Stimulated activated CD8-positive, alpha-beta memory T cell treated with anti-CD3 and anti-CD28 coated beads, Interleukin-2, amount 100 ng/mL, for 1 hour (primary cell): ENCODE results near the gene WWTR1.

ENCODE experiments used
- DNase-seq, 2 donors: peaks; one replicate each; pipeline ENCODE4 v3.0.0-alpha.2; 2020; ENCODE audit warnings: low read depth in 2 of 2

WWTR1 gene

DNA sequence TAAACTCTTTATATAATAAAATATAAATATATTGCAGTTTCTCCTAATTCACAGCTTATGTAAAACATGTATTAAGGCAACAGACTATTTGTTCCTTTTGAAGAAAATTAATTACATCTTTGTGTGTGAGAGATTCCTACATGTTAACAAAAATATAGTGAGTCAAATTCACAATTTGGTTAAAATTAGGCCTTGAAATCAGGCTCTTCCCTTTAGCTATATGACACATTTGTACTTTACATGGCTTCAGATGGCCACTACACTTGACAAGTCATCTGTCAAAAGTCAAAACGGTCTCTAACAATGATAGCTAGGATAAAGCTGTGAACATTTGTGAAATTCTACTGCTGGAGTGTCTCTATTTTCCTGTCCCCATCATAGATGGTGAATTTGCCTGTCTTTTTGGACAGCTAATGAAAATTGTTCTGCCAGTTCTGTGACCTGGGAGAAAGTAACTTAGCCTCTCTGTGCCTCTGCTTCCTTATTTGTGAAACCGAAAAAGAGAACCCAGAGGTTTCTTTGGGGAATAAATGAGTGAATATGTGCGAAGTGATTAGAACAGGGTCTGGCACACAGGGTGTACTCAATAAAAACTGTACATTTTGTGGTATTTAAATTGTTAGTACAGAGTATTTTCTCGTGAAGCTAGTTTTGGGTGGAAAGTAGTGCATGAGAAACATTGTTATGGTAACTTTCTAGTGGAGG is 159.7 kb downstream of the WWTR1 start:
- DNase-seq = no peak

- no peak for DNase-seq
Observed at GRCh38 chr3:149496891-149497290, 160.9 kb downstream of the WWTR1 start.

- DNase-seq = no peak
Observed at GRCh38 chr3:149495581-149496125, 162.2 kb downstream of the WWTR1 start.

DNA sequence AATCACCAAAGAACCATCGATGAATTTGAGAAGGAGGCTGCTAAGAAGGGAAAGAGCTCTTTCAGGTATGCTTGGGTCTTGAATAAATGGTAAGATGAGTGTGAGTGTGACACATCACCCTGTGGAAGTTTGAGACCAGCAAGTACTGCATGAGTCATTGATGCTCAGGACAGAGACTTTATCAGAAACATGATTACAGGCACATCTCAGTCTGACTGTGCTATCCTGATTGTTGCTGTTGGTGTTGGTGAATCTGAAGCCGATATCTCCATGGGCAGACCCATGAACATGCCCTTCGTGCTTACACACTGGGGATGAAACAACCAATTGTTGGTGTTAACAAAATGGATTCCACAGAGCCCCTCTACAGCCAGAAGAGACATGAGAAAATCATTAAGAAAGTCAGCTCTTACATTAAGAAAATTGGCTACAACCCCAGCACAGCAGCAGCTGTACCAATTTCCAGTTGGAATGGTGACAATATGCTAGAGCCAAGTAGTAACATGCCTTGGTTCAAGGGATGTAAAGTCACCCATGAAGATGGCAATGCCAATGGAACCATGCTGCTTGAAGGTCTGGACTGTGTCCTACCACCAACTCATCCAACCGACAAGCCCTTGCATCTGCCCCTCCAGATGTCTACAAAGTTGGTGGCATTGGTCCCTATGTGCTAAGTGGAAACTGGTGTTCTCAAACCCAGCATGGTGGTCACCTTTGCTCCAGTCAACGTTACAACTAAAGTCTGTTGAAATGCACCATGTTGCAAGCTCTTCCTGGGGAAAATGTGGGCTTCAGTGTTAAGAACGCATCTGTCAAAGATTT is 162.9 kb downstream of the WWTR1 start:
- no peak for DNase-seq

- DNase-seq = no peak
Observed at GRCh38 chr3:149494022-149494758, 163.6 kb downstream of the WWTR1 start.

DNA sequence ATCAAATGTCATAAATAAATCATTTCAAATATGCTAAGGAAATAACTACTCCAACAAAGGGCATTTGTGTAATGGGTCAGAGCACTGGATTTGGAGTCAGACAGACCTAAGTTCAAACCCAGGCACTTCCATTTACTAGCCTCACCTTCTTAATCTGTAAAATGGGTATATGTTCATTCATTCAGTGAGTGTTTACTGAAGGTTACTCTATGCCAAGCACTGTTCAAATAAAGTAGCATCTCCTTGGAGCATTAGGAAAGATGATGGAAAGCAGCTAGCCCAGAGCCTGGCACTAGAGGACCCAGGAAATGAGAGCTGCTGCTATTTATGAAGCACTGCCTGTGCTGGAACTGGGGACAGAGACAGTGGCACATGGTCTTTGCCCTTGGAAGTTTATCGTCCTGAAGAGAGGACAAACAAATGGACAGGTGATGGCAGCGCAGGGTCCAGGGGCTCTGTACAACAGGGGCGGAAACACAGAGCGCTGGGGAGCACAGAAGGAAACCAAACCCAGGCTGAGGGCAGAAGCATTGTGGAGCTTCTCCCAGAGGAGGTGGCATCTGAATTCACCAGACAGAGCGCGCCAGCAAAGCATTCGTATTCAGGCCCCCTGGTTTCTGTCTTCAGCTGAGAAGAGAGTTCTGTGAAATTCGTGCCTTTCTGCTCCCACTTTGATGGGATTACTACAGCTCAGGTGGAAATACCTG is 164.4 kb downstream of the WWTR1 start:
- DNase-seq = no peak

- DNase-seq = no peak
Observed at GRCh38 chr3:149490260-149490971, 167.4 kb downstream of the WWTR1 start.

DNA sequence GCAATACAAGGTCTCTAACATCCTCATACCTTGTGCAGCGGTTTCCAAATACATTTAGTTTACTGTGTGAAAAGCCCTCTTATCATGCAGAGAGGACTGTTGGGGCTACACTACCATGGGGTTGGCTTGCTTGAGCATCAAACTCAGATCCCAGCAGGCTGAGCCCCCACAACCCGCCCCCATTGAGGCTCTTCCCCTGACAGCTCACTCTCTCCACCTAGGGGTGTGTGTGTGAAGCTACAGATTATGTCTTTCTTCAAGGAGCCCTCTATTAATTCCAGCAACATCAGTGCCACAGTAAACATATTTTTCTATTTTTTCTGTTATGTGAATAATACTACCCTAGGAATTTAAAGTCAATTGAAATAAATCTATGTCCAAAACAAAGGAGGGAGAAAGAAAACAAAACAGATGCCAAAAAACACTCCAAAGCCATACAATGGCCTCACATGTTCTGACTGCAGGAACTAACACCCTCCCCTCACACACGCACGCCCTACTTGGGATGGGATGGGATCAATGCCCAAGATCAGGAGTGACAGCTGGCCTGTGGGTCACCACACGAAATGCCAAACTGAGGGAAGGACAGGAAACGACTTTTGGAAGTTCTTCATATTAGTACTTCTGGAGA is 168.7 kb downstream of the WWTR1 start:
- no peak for DNase-seq

DNA sequence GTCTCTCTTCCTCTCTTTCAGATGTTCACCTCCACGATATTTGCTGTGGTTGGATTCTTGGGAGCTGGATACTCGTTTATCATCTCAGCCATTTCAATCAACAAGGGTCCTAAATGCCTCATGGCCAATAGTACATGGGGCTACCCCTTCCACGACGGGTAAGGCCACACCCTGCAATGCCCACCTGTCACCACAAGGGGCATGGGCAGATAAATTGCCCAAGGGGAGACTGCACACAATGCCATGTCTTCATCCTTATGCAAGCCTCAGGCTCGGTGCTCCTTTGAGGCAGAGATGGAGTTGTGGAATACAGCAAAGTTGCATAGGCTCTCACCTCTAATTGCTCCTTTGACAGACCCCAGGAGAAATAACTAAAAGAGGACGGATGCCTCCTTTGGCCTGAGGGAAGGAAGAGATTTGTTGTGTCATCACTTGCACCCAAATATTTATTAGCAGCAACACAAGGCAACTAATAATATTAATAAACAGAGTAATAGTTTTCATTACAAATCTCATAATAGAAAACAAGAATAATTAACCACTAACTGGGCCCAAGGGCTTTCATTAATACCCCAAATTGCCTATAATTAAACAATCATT is 170.1 kb downstream of the WWTR1 start:
- no peak for DNase-seq

DNA sequence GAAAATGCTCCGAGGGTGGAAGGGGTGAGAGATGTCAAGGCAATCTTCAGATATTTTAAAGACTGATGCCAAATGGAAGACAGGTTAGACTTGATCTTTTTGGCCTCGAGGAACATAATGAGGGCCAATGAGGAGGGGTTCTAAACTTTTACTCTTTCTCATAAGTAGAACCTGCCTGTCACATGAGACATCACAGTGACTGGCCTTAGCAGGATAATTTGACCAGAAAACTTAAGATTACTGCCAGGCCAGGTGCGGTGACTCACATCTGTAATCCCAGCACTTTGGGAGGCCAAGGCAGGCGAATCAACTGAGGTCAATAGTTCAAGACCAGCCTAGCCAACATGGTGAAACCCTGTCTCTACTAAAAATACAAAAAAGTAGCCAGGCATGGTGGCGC is 171.1 kb downstream of the WWTR1 start:
- DNase-seq = no peak

GRCh38 chr3:149481491-149481890 is 176.3 kb downstream of the WWTR1 start:
- no peak for DNase-seq

DNA sequence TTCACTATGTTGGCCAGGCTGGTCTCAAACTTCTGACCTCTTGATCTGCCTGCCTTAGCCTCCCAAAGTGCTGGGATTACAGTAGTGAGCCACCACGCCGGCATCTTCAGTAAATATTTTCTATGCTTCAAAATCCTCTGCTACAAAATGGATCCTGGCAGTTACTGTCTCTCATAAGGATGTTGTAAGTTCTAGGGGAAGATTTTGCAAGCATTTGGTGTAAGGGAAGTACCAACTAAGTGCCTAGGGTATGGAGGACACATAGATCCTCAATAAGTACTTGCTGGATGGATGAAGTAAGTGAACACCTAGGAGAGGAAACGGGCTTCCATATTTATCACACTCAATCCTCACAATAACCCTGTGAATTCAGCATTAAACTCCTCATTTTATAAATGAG is 176.8 kb downstream of the WWTR1 start:
- DNase-seq = no peak

DNA sequence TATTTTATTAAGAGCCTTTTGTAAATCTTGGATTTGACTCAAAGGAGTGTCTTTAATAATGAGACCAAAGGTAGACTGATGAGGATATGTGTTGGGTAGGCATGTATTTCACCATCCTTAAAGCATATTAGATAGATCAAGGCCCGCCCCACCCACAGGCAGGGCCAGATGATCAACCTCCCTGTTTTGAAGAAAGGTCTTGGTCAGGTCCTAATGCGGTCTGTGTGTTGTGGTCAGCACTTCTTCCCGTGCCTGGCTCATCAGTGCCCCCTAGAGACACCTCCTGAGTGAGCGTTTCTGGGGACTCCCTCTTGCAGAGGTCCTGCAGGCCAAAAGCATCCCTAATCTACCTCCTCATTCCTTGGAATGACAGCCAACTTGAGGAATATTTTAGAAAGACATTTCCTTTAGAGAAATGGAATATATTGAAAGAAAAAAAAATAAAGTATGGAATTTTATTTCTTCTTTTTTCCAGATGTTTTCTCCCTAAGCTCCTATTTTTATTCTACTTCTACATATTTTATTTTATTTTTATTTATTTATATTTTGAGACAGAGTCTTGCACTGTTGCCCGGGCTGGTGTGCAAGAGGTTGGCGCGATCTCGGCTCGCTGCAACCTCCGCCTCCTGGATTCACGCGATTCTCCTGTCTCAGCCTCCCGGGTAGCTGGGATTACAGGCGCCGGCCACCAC is 177.4 kb downstream of the WWTR1 start:
- DNase-seq = no peak

- no peak for DNase-seq
Observed at GRCh38 chr3:149479621-149480325, 178.1 kb downstream of the WWTR1 start.

DNA sequence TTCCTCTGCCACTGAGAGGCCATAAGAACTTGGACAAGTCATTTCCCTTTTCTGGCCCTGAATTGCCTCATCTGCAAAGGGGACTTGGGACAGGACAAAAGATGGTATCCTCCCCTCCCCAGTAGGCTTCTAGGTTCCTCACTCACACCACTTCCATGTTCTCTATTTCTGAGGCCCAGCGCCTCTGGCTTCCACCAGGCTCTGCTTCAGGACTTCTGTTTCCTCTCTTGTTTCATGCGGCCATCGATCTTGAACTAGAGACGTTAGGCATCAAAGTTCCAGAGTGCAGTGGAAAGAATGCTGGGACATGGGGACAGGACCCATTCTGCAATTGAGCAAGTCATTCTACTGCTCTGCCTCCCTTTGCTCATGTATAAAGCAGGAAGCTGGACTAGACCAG is 181.6 kb downstream of the WWTR1 start:
- no peak for DNase-seq

GRCh38 chr3:149475451-149476060 is 182.3 kb downstream of the WWTR1 start:
- DNase-seq = no peak

DNA sequence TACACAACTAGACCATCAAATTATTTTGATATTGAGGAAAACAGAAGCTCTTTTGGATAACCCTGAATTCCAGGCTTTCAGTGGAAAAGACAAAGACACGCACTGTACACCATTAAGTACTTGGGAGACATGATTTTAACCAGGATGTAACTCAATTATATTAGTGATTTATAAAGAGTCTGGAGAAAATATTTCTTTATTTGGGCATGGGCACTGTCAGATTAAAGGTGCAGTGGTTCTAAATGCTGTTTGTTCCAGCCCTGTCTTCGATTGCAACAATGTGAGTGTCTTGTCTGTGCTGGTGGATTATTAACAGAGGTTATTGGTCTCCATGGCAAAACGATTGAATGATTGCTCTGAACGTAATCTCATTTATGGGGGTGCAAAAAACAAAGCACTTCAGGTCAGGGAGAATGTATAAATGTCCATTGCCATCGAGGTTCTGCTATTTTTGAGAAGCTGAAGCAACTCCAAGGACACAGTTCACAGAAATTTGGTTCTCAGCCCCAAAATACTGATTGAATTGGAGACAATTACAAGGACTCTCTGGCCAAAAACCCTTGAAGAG is 183.5 kb downstream of the WWTR1 start, which contains the start of gene TM4SF4:
Gene TM4SF4 (plus strand): TSS at position 448 of the 568 bp plus-strand sequence. CDS start 181 bp downstream, outside the sequence.
- no peak for DNase-seq
